HepG2 (cell line): ENCODE results near the gene PPCS. TPM values are rescaled to one million over a fixed set of nuclear protein-coding genes. Genes with fewer than 3 reads are reported as not detected.

ENCODE experiments used
- AHR ChIP-seq: IDR thresholded peaks from 2 replicates; pipeline ENCODE4 v1.6.1; 2018; ENCODE audit warnings: missing genetic modification reagents, missing compliant biosample characterization
- BRD4 ChIP-seq: sonication (generic); formaldehyde crosslinking; IDR thresholded peaks from 2 replicates; pipeline ENCODE4 v1.4.0; 2020; ENCODE audit warnings: missing genetic modification reagents
- CBX2 ChIP-seq, 2 experiments: fragments of 200-600 bp in 1 of 2; sonication (generic); formaldehyde crosslinking in 1 of 2; IDR thresholded peaks; 2 replicates each; pipeline versions ENCODE4 v1.7.0 to v1.8.1; 2018 to 2022; ENCODE audit warnings: low read depth in 2 of 2, low read length in 1 of 2, mild to moderate bottlenecking in 1 of 2, missing genetic modification reagents in 1 of 2
- HOXA9 ChIP-seq: sonication (generic); formaldehyde crosslinking; IDR thresholded peaks from 2 replicates; pipeline ENCODE4 v1.8.1; 2022; ENCODE audit warnings: missing genetic modification reagents, mild to moderate bottlenecking, moderate library complexity, borderline replicate concordance
- KLF13 ChIP-seq: sonication (generic); formaldehyde crosslinking; IDR thresholded peaks from 2 replicates; pipeline ENCODE4 v1.4.0; 2020; ENCODE audit warnings: mild to moderate bottlenecking, missing genetic modification reagents
- RARG ChIP-seq: sonication (generic); formaldehyde crosslinking; IDR thresholded peaks from 2 replicates; pipeline ENCODE4 v1.4.0; 2020; ENCODE audit warnings: low read depth, mild to moderate bottlenecking, missing genetic modification reagents
- RBM22 ChIP-seq: fragments of 200-400 bp; formaldehyde crosslinking; optimal IDR thresholded peaks from 2 replicates; pipeline ENCODE3; 2017; ENCODE audit warnings: mild to moderate bottlenecking, low read length, moderate library complexity
- SAFB2 ChIP-seq: sonication (generic); formaldehyde crosslinking; IDR thresholded peaks from 2 replicates; pipeline ENCODE4 v1.5.1; 2020; ENCODE audit warnings: missing genetic modification reagents, low read depth, mild to moderate bottlenecking, borderline replicate concordance
- TAF1 ChIP-seq: sonication (generic); formaldehyde crosslinking; IDR thresholded peaks from 2 replicates; pipeline ENCODE4 v1.4.0; 2020; ENCODE audit warnings: missing genetic modification reagents
- ZFP62 ChIP-seq: sonication (generic); formaldehyde crosslinking; IDR thresholded peaks from 2 replicates; pipeline ENCODE4 v1.4.0; 2020; ENCODE audit warnings: missing genetic modification reagents
- ZNF430 ChIP-seq: sonication (generic); formaldehyde crosslinking; IDR thresholded peaks from 2 replicates; pipeline ENCODE4 v1.9.0; 2021; ENCODE audit warnings: mild to moderate bottlenecking, missing genetic modification reagents
- ZNF724P ChIP-seq: sonication (generic); formaldehyde crosslinking; IDR thresholded peaks from 2 replicates; pipeline ENCODE4 v1.8.0; 2022; ENCODE audit warnings: missing genetic modification reagents, borderline replicate concordance
- ZNF780A ChIP-seq: sonication (generic); formaldehyde crosslinking; IDR thresholded peaks from 2 replicates; pipeline ENCODE4 v1.8.0; 2022; ENCODE audit warnings: mild to moderate bottlenecking, missing genetic modification reagents, moderate library complexity
- ZNF83 ChIP-seq: sonication (generic); formaldehyde crosslinking; IDR thresholded peaks from 2 replicates; pipeline ENCODE4 v1.4.0; 2020; ENCODE audit warnings: missing genetic modification reagents, mild to moderate bottlenecking, borderline replicate concordance
- polyA plus RNA-seq, 8 experiments: library from polyadenylated mRNA; depleted of rRNA in 3 of 8; stranded (reverse) in 7 of 8; unstranded in 1 of 8; fragments of >200 nt; fragmentation: Illumina TruSeq in 4 of 8; extraction: Trizol in 4 of 8; gene quantifications; 2 replicates each; pipeline versions ENCODE4 v1.2.1 to v1.2.3, GENCODE V29; 2011 to 2016; ENCODE audit warnings: low read depth in 4 of 8, missing spikeins in 1 of 8, mixed read lengths in 1 of 8; ENCODE audit not compliant: insufficient read depth in 1 of 8
- total RNA-seq, 5 experiments: library from RNA; depleted of rRNA; stranded (reverse); fragments of >200 nt; fragmentation: Illumina TruSeq; extraction: Trizol; gene quantifications; 2 replicates each; pipeline ENCODE4 v1.2.3, GENCODE V29; 2016; ENCODE audit warnings: low read depth in 1 of 5
- TF ChIP-seq, protein P1 (sequence below): sonication (generic); formaldehyde crosslinking; IDR thresholded peaks from 2 replicates; pipeline ENCODE4 v1.8.0; 2022; ENCODE audit warnings: mild to moderate bottlenecking, missing genetic modification reagents; ENCODE audit not compliant: insufficient replicate concordance
- TF ChIP-seq, protein P2 (sequence below): sonication (generic); formaldehyde crosslinking; IDR thresholded peaks from 2 replicates; pipeline ENCODE4 v1.4.0; 2020; ENCODE audit warnings: mild to moderate bottlenecking, missing genetic modification reagents
- TF ChIP-seq, protein P3 (sequence below): sonication (generic); formaldehyde crosslinking; IDR thresholded peaks from 2 replicates; pipeline ENCODE4 v1.5.0; 2020; ENCODE audit warnings: mild to moderate bottlenecking, missing genetic modification reagents
- TF ChIP-seq, protein P4 (sequence below): sonication (generic); formaldehyde crosslinking; IDR thresholded peaks from 2 replicates; pipeline ENCODE4 v1.5.0; 2020; ENCODE audit warnings: missing genetic modification reagents, mild to moderate bottlenecking, borderline replicate concordance

Gene PPCS
- total and polyA plus RNA-seq, 2 of the 13 experiments (the other 11 are each of a cell fraction or from before 2014, with no cell fraction given), result 13.4 to 38.9 TPM

DNA sequence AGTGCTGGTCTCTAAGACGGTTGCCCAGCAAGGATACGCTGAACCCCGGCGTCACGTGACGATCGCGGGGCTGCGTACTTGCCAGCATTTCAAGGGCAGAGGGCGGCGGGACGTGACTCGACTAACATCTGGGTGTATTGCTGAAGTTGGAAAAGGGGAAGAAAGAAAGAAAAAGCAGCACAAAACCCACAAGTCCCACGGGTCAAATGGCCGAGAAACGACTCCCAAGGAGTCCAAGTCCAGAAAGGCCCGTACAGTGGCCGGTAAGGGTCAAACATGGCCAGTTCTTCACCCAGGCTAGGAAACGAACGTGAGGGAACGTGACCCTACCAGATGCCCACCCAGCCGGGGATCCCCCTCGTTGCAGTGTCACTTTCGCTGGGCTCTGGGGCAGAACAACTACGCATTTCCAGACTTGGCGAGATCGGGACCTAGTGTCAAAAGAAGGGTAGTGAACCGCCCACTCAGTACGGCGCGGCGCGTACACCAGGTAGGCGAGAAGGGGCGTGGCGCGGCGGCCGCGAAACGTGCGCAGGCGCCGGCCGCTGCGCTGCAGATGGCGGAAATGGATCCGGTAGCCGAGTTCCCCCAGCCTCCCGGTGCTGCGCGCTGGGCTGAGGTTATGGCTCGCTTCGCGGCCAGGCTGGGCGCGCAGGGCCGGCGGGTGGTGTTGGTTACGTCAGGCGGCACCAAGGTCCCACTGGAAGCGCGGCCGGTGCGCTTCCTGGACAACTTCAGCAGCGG is at the start of gene PPCS, which contains the start of gene ZMYND12 (continued):
- TF ChIP-seq ZFP62, result no peak
- no peak for TF ChIP-seq CBX2 (IDR thresholded peaks at IDR 0.05; ENCODE audit: low read depth, low read length)
- TF ChIP-seq CBX2 (CRISPR knock-in tag; IDR thresholded peaks at IDR 0.05; ENCODE audit: low read depth), result no peak
- peak; percentile 40; the same call in 1 of the 2 replicates for TF ChIP-seq KLF13 (CRISPR knock-in tag)
- peak; percentile 35; the same call in 1 of the 2 replicates for TF ChIP-seq SAFB2 (CRISPR knock-in tag)
- TF ChIP-seq ZNF724P (CRISPR knock-in tag), result no peak; the same call in 1 of the 2 replicates
- TF ChIP-seq ZNF780A (CRISPR knock-in tag), result peak; percentile 22; the same call in 1 of the 2 replicates
- TF ChIP-seq, protein P1, sequence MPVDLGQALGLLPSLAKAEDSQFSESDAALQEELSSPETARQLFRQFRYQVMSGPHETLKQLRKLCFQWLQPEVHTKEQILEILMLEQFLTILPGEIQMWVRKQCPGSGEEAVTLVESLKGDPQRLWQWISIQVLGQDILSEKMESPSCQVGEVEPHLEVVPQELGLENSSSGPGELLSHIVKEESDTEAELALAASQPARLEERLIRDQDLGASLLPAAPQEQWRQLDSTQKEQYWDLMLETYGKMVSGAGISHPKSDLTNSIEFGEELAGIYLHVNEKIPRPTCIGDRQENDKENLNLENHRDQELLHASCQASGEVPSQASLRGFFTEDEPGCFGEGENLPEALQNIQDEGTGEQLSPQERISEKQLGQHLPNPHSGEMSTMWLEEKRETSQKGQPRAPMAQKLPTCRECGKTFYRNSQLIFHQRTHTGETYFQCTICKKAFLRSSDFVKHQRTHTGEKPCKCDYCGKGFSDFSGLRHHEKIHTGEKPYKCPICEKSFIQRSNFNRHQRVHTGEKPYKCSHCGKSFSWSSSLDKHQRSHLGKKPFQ (CRISPR knock-in tag), result peak; percentile 59
- TF ChIP-seq HOXA9 (CRISPR knock-in tag), result no peak
- peak; percentile 97 for TF ChIP-seq TAF1
- TF ChIP-seq, protein P2, sequence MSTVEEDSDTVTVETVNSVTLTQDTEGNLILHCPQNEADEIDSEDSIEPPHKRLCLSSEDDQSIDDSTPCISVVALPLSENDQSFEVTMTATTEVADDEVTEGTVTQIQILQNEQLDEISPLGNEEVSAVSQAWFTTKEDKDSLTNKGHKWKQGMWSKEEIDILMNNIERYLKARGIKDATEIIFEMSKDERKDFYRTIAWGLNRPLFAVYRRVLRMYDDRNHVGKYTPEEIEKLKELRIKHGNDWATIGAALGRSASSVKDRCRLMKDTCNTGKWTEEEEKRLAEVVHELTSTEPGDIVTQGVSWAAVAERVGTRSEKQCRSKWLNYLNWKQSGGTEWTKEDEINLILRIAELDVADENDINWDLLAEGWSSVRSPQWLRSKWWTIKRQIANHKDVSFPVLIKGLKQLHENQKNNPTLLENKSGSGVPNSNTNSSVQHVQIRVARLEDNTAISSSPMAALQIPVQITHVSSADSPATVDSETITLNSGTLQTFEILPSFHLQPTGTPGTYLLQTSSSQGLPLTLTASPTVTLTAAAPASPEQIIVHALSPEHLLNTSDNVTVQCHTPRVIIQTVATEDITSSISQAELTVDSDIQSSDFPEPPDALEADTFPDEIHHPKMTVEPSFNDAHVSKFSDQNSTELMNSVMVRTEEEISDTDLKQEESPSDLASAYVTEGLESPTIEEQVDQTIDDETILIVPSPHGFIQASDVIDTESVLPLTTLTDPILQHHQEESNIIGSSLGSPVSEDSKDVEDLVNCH (CRISPR knock-in tag), result no peak; the same call in 1 of the 2 replicates
- no peak; the same call in none of the 2 replicates for TF ChIP-seq ZNF430 (CRISPR knock-in tag)
- no peak for TF ChIP-seq RBM22
- peak; percentile 34; the same call in 1 of the 2 replicates for TF ChIP-seq BRD4 (CRISPR knock-in tag)
- TF ChIP-seq AHR (CRISPR knock-in tag), result no peak
- TF ChIP-seq, protein P3, sequence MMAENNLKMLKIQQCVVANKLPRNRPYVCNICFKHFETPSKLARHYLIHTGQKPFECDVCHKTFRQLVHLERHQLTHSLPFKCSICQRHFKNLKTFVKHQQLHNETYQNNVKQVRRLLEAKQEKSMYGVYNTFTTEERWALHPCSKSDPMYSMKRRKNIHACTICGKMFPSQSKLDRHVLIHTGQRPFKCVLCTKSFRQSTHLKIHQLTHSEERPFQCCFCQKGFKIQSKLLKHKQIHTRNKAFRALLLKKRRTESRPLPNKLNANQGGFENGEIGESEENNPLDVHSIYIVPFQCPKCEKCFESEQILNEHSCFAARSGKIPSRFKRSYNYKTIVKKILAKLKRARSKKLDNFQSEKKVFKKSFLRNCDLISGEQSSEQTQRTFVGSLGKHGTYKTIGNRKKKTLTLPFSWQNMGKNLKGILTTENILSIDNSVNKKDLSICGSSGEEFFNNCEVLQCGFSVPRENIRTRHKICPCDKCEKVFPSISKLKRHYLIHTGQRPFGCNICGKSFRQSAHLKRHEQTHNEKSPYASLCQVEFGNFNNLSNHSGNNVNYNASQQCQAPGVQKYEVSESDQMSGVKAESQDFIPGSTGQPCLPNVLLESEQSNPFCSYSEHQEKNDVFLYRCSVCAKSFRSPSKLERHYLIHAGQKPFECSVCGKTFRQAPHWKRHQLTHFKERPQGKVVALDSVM (CRISPR knock-in tag), result 0 out of 2 replicates have a peak, but pooled peaks have one; percentile 62
- TF ChIP-seq ZNF83 (CRISPR knock-in tag), result no peak
- TF ChIP-seq RARG, result no peak
- TF ChIP-seq, protein P4, sequence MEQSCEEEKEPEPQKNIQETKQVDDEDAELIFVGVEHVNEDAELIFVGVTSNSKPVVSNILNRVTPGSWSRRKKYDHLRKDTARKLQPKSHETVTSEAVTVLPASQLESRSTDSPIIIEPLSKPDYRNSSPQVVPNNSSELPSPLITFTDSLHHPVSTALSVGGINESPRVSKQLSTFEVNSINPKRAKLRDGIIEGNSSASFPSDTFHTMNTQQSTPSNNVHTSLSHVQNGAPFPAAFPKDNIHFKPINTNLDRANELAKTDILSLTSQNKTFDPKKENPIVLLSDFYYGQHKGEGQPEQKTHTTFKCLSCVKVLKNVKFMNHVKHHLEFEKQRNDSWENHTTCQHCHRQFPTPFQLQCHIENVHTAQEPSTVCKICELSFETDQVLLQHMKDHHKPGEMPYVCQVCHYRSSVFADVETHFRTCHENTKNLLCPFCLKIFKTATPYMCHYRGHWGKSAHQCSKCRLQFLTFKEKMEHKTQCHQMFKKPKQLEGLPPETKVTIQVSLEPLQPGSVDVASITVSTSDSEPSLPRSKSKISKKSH (CRISPR knock-in tag), result 0 out of 2 replicates have a peak, but pooled peaks have one; percentile 55
